Measurements from ENCODE around the gene P3H1. TPM values are rescaled to one million over a fixed set of nuclear protein-coding genes. Genes with fewer than 3 reads are reported as not detected.

Gene P3H1
- total RNA-seq, 4 donors from 2014 or later: 5.5 to 12.4 (median 7.2) TPM

DNA sequence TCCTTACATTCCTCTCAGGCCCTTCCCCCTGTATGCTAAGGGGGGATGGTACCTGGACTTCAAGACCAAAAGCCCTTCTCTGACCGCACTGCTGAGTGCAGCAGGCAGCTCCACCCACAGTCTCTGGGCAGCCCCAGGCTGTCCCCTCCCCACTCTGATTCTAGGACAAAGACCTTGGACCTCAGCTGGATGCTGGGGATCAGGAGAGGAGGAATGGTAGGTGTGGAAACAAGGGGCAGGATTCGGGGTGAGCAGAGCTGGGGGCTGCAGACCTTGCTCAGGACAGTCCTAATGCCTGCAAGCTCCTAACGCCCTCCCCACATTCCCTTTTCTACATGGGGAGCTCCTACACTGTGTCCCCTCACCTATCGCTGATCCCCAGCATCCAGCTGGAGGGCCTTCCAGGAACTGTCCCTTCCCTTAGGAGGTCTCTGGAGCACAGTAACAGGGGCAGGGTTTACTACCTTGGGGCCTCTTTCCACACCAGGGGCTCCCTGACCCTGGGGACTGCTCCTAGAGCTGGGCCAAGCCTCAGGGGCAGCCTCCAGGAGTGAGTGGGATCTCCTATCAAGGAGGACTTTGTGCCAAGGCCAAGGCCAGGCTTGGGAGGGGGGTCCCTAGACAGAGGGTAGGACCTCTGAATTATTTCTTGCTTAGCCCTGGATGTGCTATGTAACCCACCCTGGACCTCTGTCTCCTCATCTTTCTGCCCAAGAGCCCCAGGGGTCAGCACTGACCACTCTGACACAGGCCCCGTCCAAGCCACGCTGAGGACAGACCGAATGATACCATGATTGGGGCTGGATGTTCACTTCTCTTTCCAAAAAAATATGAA lies 32.4 kb downstream of the P3H1 start:
- H3K27me3 ChIP-seq: no peaks in the 10 kb centered on the region
- DNase-seq: no peak
- H3K27ac ChIP-seq: no peak overlapping the region
- no peak overlapping the region for H3K4me3 ChIP-seq
- H3K4me1 ChIP-seq: peaks cover 8 to 27% (median 22%) of the 10 kb centered on the region in 3 donors
- TF ChIP-seq POLR2A (IDR thresholded peaks at IDR 0.05): no peak
- TF ChIP-seq, protein P1, sequence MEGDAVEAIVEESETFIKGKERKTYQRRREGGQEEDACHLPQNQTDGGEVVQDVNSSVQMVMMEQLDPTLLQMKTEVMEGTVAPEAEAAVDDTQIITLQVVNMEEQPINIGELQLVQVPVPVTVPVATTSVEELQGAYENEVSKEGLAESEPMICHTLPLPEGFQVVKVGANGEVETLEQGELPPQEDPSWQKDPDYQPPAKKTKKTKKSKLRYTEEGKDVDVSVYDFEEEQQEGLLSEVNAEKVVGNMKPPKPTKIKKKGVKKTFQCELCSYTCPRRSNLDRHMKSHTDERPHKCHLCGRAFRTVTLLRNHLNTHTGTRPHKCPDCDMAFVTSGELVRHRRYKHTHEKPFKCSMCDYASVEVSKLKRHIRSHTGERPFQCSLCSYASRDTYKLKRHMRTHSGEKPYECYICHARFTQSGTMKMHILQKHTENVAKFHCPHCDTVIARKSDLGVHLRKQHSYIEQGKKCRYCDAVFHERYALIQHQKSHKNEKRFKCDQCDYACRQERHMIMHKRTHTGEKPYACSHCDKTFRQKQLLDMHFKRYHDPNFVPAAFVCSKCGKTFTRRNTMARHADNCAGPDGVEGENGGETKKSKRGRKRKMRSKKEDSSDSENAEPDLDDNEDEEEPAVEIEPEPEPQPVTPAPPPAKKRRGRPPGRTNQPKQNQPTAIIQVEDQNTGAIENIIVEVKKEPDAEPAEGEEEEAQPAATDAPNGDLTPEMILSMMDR (IDR thresholded peaks at IDR 0.05): no peak
- intact Hi-C loops (cut with DNase I): no loop called here
- H3K36me3 ChIP-seq: no peaks in the 10 kb centered on the region
- WGBS, 2 donors: 83 to 86% methylated on average over 6 to 7 of the region's 7 CpGs
- no peaks in the 10 kb centered on the region for H3K9me3 ChIP-seq

DNA sequence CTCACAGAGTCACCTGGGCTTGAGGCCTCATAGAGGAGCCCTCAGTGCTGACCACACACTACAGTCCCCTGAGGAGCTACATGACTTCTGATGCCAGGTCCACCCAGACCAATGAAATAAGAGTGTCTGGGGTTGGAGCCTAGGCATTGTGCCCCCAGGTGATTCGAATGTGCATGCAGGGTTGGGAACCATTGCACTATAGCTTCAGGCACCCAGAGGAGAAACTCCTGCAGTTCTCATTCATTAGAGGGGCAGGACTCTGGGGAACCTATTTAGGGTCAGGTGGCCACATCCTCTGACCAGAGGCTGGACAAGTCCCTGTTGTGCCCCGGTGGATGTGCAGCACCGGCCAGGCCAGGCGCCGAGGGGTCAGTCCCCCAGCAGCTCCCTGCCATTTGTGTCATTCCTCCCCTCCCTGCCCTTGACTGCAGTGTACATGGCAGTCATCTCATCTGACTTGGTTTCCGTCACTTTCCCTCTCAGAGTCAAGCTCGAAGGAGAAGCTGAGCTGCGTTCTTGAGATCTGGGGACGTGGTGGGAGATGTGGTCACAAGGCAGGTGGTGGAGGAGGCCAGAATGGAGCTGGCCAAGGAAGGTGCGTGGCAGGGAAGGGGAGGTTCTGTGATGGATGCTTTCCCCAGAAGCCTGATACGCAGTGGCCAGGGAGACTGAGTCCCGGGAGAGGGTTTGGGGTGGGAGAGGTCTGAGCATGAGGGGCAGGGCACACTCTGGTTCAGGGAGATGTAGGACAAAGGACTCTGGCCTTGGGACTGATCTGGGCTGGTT lies 33.2 kb downstream of the P3H1 start:
- no peak for TF ChIP-seq POLR2A (IDR thresholded peaks at IDR 0.05)
- TF ChIP-seq, protein P1 (IDR thresholded peaks at IDR 0.05): no peak
- Histone ChIP-seq H3K27ac (no peak overlapping the region), H3K36me3 (no peaks in the 10 kb centered on the region), H3K9me3 (no peaks in the 10 kb centered on the region), H3K4me3 (no peak overlapping the region), H3K27me3 (no peaks in the 10 kb centered on the region), H3K4me1 (peaks cover 8 to 27% (median 22%) of the 10 kb centered on the region in 3 donors)
- DNase-seq: no peak
- intact Hi-C loops (cut with DNase I): no loop called here
- 92% methylated on average over 7 to 11 of the region's 12 CpGs for WGBS, 2 donors

DNA sequence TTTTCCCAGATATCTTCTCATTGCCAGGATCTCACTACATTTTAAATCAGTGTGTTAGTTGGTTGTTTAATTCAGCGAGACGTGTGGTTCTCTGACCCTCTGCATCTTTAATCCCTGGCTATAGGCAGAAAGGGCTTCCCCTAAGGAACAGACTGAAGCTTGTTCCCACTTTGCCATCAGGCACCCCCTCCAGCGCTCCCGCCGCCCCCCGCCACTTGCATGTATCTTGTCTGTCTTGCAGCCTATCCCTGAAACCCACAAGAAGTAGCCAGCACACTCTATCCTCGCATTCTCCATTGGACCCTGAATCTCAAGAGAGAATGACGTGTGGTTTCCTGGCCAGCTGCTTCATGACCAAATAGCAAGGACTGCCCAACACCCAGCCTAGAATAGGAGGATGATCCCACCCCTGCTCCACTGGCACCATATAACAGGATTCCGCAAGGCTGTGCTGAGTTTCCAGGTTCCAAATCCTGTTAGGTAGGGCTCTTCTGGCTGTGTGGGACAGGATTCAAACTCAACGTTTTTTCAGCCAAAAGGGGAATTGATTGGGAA lies 34.6 kb downstream of the P3H1 start:
- H3K27ac ChIP-seq: no peak overlapping the region
- intact Hi-C loops (cut with DNase I): no loop called here
- H3K4me3 ChIP-seq: no peak overlapping the region
- H3K9me3 ChIP-seq: no peaks in the 10 kb centered on the region
- no peaks in the 10 kb centered on the region for H3K27me3 ChIP-seq
- no peaks in the 10 kb centered on the region for H3K36me3 ChIP-seq
- H3K4me1 ChIP-seq: peaks cover 8 to 19% (median 17%) of the 10 kb centered on the region in 3 donors
- WGBS, 2 donors: 62 to 74% methylated on average over 6 to 10 of the region's 10 CpGs
- TF ChIP-seq, protein P1 (IDR thresholded peaks at IDR 0.05): no peak
- TF ChIP-seq POLR2A (IDR thresholded peaks at IDR 0.05): no peak
- DNase-seq: no peak

DNA sequence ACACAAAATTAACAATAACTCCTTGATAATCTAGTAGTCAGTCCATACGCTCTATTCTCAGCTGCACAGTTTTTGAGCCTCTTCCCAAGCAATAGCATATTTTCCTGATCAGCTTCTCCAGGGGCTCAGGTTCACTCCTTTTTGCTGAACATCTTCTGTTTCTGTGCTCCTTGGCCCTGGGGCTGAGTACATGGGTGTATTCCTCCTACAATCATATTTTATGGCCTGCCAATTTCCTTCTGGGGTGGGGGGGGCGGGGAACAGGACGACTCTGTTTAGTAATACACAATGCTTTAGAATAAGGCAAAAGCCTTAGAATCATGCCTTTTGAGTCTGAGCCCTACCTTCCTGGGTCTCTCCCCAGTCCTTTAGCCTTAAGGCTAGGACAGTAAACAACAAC lies 35.2 kb downstream of the P3H1 start:
- intact Hi-C loops (cut with DNase I): no loop called here
- TF ChIP-seq POLR2A (IDR thresholded peaks at IDR 0.05): no peak
- TF ChIP-seq, protein P1 (IDR thresholded peaks at IDR 0.05): no peak
- peaks cover 3 to 13% (median 11%) of the 10 kb centered on the region in 3 donors for H3K4me1 ChIP-seq
- H3K4me3 ChIP-seq: no peak overlapping the region
- 38 to 57% methylated on average over 3 of the region's 3 CpGs for WGBS, 2 donors
- H3K36me3 ChIP-seq: no peaks in the 10 kb centered on the region
- DNase-seq: no peak
- no peaks in the 10 kb centered on the region for H3K9me3 ChIP-seq
- no peak overlapping the region for H3K27ac ChIP-seq
- no peaks in the 10 kb centered on the region for H3K27me3 ChIP-seq

DNA sequence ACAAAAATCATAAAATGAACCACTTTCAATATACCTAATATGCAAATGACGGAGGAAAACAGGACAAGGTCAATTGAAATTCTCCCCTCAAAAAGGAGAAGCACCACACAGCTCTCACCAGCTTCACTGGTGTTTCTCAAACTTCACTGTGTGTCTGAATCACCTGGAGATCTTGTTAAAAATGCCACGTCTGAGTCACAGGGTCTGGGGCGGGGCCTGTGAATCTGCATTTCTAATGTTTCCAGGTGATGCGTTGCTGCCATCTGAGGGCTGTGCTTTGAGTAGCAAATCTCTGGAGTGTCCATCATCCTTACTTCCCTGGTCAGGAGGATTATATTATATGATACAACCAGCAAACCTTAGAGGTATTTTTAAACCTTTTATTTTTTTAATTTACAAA lies 35.8 kb downstream of the P3H1 start:
- Histone ChIP-seq H3K27ac (no peak overlapping the region), H3K9me3 (no peaks in the 10 kb centered on the region), H3K36me3 (no peaks in the 10 kb centered on the region), H3K27me3 (no peaks in the 10 kb centered on the region), H3K4me3 (no peak overlapping the region), H3K4me1 (peaks cover 0 to 7% (median 5%) of the 10 kb centered on the region in 3 donors)
- TF ChIP-seq, protein P1 (IDR thresholded peaks at IDR 0.05): no peak
- TF ChIP-seq POLR2A (IDR thresholded peaks at IDR 0.05): no peak
- WGBS, 2 donors: 50 to 61% methylated on average over 4 of the region's 4 CpGs
- DNase-seq: no peak
- intact Hi-C loops (cut with DNase I): no loop called here

Measured in esophagus squamous epithelium (tissue), 5 donors.